PC-9 (cell line): ENCODE results near the gene ADAMTS12. TPM values are rescaled to one million over a fixed set of nuclear protein-coding genes. Genes with fewer than 3 reads are reported as not detected.

Source experiments
- BruUV-seq: library from RNA; stranded (reverse); fragments of 400-500 nt; replicated peaks from 2 replicates; lab custom pipeline; 2021; lab: Mats Ljungman, UMichigan
- CTCF ChIA-PET: fragments of 300-600 bp; sonication (Branson Sonifier 250); formaldehyde crosslinking; loops from one replicate; lab custom pipeline; 2022; ENCODE audit warnings: antibody characterized with exemption; lab: Charles Lee
- POLR2A ChIA-PET: fragments of 300-600 bp; sonication (Branson Sonifier 250); formaldehyde crosslinking; loops from one replicate; lab custom pipeline; 2022; ENCODE audit warnings: antibody characterized with exemption; ENCODE audit not compliant: unreplicated experiment; lab: Charles Lee
- DNase-seq, 2 experiments: peaks; one replicate each; pipeline versions ENCODE4 v3.0.0 to v3.0.0-alpha.2; 2015 to 2022; ENCODE audit warnings: mixed read lengths in 1 of 2
- H2AFZ ChIP-seq: fragments of 200-600 bp; sonication (generic); 2 replicates; pipeline ENCODE4 v1.8.1; 2017; ENCODE audit warnings: antibody characterized with exemption
- H3F3A ChIP-seq: fragments of 200-600 bp; sonication (generic); 2 replicates; pipeline ENCODE4 v1.8.1; 2017; ENCODE audit warnings: antibody characterized with exemption, mild to moderate bottlenecking, low read depth; ENCODE audit not compliant: insufficient read depth
- H3K27ac ChIP-seq: fragments of 200-600 bp; sonication (generic); 2 replicates; pipeline ENCODE4 v1.6.1; 2016; ENCODE audit warnings: mixed run types
- H3K27me3 ChIP-seq: fragments of 200-600 bp; sonication (generic); 2 replicates; pipeline ENCODE4 v1.6.1; 2016; ENCODE audit warnings: low read depth, mixed run types; ENCODE audit not compliant: insufficient read depth
- H3K36me3 ChIP-seq: fragments of 200-600 bp; sonication (generic); 2 replicates; pipeline ENCODE4 v1.6.1; 2016; ENCODE audit warnings: low read depth, mixed run types
- H3K4me1 ChIP-seq: fragments of 200-600 bp; sonication (generic); replicated peaks from 2 replicates; pipeline ENCODE4 v1.6.1; 2016; ENCODE audit warnings: mixed run types; ENCODE audit not compliant: insufficient read depth
- H3K4me2 ChIP-seq: fragments of 200-600 bp; sonication (generic); 2 replicates; pipeline ENCODE4 v1.6.1; 2017; ENCODE audit warnings: mixed run types
- H3K4me3 ChIP-seq: fragments of 200-600 bp; sonication (generic); 2 replicates; pipeline ENCODE4 v1.6.1; 2016; ENCODE audit warnings: mixed run types
- H3K79me2 ChIP-seq: fragments of 200-600 bp; sonication (generic); 2 replicates; pipeline ENCODE4 v1.6.1; 2017; ENCODE audit warnings: low read depth, mixed run types
- H3K9me2 ChIP-seq: fragments of 200-600 bp; sonication (generic); 2 replicates; pipeline ENCODE4 v1.8.1; 2017; ENCODE audit warnings: mild to moderate bottlenecking; ENCODE audit not compliant: insufficient read depth
- H3K9me3 ChIP-seq: fragments of 200-600 bp; sonication (generic); 2 replicates; pipeline ENCODE4 v1.8.1; 2016; ENCODE audit warnings: low read depth; ENCODE audit not compliant: insufficient read depth
- H4K20me1 ChIP-seq: fragments of 200-600 bp; sonication (generic); 2 replicates; pipeline ENCODE4 v1.8.1; 2017; ENCODE audit not compliant: insufficient read depth
- EZH2 ChIP-seq: fragments of 200-600 bp; sonication (generic); IDR thresholded peaks from 2 replicates; pipeline ENCODE4 v1.8.0; 2017; ENCODE audit warnings: antibody characterized with exemption, low read depth
- intact Hi-C: fragments of 100-400 bp; cut with micrococcal nuclease; formaldehyde crosslinking; loops from one replicate; pipeline ENCODE4 v1.10.0; 2022; ENCODE audit not compliant: unreplicated experiment
- total RNA-seq: library from RNA; stranded (reverse); gene quantifications from 2 replicates; pipeline ENCODE4 v1.2.3, GENCODE V29; 2021
- TF ChIP-seq, protein P1 (sequence below): fragments of 200-600 bp; sonication (generic); conservative IDR thresholded peaks from 2 replicates; pipeline ENCODE4 v1.6.1; 2017; ENCODE audit warnings: mixed run types, antibody characterized with exemption, mild to moderate bottlenecking, moderate library complexity

The ADAMTS12 gene
- total RNA-seq, 1 experiment from 2014 or later: 103 TPM

DNA sequence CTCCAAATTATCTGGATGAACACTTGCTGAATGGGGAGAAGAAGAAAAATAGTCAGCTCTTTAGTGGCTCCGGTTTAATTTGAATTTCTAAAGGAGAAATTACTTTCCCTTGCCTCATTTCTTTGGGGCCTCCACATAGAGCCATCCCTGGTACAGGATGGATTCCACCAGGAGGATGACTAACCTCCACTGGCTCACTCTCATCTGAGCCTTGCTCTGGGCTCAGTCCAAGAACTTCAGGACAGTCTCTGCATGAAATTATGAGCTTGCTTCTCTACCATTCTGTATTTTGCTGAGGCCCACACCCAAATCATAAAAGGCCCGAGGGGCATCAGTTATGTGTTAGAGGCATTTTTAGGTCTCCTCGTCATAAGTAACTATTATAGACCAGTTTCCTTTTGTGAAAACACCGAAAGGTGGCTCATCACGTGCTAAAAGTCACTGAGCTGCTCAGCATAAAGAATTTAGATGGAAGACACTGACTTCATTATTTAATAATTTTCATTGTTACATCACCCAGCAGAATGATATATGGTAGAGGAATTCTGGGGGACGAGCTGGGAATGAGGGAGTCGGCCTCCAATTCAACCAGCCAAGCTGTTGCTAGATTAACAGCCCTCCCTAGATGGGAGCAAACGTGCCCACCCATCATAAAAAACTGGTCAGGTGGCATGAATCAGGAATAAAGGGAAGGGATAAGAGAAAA is 228.9 kb downstream of the ADAMTS12 start:
- TF ChIP-seq EZH2: no peak
- TF ChIP-seq, protein P1, sequence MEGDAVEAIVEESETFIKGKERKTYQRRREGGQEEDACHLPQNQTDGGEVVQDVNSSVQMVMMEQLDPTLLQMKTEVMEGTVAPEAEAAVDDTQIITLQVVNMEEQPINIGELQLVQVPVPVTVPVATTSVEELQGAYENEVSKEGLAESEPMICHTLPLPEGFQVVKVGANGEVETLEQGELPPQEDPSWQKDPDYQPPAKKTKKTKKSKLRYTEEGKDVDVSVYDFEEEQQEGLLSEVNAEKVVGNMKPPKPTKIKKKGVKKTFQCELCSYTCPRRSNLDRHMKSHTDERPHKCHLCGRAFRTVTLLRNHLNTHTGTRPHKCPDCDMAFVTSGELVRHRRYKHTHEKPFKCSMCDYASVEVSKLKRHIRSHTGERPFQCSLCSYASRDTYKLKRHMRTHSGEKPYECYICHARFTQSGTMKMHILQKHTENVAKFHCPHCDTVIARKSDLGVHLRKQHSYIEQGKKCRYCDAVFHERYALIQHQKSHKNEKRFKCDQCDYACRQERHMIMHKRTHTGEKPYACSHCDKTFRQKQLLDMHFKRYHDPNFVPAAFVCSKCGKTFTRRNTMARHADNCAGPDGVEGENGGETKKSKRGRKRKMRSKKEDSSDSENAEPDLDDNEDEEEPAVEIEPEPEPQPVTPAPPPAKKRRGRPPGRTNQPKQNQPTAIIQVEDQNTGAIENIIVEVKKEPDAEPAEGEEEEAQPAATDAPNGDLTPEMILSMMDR: no peak
- peaks cover 44% of the 10 kb centered on the region for H3K36me3 ChIP-seq
- BruUV-seq: no TSS peak
- H3K9me3 ChIP-seq: no peaks in the 10 kb centered on the region
- no peak overlapping the region for H3K4me2 ChIP-seq
- no peak for DNase-seq
- H4K20me1 ChIP-seq: no peaks in the 10 kb centered on the region
- H3K27me3 ChIP-seq: no peaks in the 10 kb centered on the region
- H3K9me2 ChIP-seq: no peaks in the 10 kb centered on the region
- H3K27ac ChIP-seq: no peak overlapping the region
- no peaks in the 10 kb centered on the region for H3F3A ChIP-seq
- intact Hi-C loops: no loop called here
- CTCF ChIA-PET: no interaction called here
- no peaks in the 10 kb centered on the region for H3K79me2 ChIP-seq
- no peak overlapping the region for H2AFZ ChIP-seq
- POLR2A ChIA-PET: no interaction called here
- no peak overlapping the region for H3K4me3 ChIP-seq
- H3K4me1 ChIP-seq: no peaks in the 10 kb centered on the region

DNA sequence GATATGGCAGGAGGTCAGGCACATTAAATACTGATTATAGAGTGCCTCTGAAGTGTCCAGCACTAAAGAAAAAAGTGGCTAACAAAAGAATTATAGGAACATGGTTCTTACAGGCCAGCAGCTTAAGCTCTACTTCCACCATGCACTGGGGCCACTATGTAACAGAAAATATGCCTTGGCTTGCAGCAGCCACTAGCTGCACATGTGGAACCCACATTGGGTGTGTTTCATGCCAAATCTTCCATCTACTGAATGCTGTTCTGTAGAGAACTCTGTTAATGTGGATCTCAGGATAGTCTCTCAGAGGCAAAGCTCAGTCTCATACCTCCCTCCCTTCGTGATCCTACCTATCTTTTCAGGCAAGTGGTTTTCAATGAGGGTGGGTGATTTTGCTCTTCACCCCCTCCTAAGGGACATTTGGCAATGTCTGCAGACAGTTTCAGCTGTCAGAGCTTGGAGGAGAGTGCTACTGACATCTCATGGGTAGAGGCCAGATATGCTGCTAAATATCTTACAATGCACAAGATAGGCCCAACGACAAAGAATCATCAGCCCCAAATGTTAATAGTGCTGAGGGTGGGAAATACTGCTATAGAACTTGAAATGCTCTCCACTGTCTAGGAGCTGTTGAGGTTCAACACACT is 232.1 kb downstream of the ADAMTS12 start:
- Histone ChIP-seq H3K9me3 (no peaks in the 10 kb centered on the region), H3F3A (no peaks in the 10 kb centered on the region), H3K4me1 (no peaks in the 10 kb centered on the region), H4K20me1 (no peaks in the 10 kb centered on the region), H3K4me3 (no peak overlapping the region), H3K27ac (no peak overlapping the region), H3K79me2 (no peaks in the 10 kb centered on the region), H3K36me3 (peaks cover 64% of the 10 kb centered on the region), H3K4me2 (no peak overlapping the region), H3K27me3 (no peaks in the 10 kb centered on the region), H3K9me2 (no peaks in the 10 kb centered on the region), H2AFZ (no peak overlapping the region)
- POLR2A ChIA-PET: interaction anchor here (0.5 to 0.6 kb wide), 2 partner anchors 22 to 297 kb away, joined by 3 to 5 read pairs; no protein-coding TSS in a partner anchor
- no TSS peak for BruUV-seq
- no peak for DNase-seq
- intact Hi-C loops: no loop called here
- TF ChIP-seq EZH2: no peak
- TF ChIP-seq, protein P1: no peak
- CTCF ChIA-PET: no interaction called here

DNA sequence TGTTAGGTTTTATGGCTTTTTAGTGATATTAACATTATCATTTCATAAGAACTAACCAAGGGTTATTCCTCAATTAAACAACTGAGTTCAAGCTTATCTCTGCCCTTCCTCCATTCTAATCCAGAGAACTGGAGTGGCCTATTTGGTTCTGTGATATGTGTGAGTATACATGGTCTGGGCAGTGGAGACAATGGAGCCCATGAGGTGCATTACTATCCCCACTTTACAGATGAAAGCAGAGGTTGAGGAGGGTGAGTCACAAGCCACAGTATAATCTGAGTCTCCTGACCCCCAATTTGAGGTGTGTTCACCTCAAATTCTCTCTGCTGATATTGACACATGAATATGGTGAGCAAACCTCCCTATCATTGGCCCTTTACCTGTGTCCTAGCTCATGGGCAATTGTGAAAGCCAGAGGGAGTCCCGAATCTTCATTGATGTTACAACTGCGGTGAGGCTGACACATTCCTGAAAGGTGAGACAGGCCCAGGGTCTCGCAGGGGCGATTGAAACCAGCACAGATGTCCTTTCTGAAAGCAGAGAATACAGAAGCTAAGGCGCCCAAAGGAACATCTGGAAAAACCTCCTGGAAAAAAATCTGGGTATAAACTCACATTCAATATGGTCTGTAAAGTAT is 233.9 kb downstream of the ADAMTS12 start:
- DNase-seq: no peak
- Histone ChIP-seq H3K4me3 (no peak overlapping the region), H2AFZ (no peak overlapping the region), H3K4me2 (no peak overlapping the region), H3K79me2 (no peaks in the 10 kb centered on the region), H3K9me2 (no peaks in the 10 kb centered on the region), H4K20me1 (no peaks in the 10 kb centered on the region), H3K9me3 (no peaks in the 10 kb centered on the region), H3F3A (no peaks in the 10 kb centered on the region), H3K36me3 (peaks cover 69% of the 10 kb centered on the region), H3K27me3 (no peaks in the 10 kb centered on the region), H3K4me1 (no peaks in the 10 kb centered on the region), H3K27ac (no peak overlapping the region)
- intact Hi-C loops: no loop called here
- no peak for TF ChIP-seq EZH2
- TF ChIP-seq, protein P1: no peak
- BruUV-seq: no TSS peak
- ChIA-PET CTCF (no interaction called here), POLR2A (no interaction called here)
